GM21576 (cell line): Measurements from ENCODE around the gene SEZ6.

Experiments used
- ATAC-seq: cut with Tn5 transposase; IDR thresholded peaks from one replicate; pipeline ENCODE4 v1.9.1; 2021; ENCODE audit warnings: mild to moderate bottlenecking, moderate library complexity; ENCODE audit not compliant: unreplicated experiment

The SEZ6 gene

DNA sequence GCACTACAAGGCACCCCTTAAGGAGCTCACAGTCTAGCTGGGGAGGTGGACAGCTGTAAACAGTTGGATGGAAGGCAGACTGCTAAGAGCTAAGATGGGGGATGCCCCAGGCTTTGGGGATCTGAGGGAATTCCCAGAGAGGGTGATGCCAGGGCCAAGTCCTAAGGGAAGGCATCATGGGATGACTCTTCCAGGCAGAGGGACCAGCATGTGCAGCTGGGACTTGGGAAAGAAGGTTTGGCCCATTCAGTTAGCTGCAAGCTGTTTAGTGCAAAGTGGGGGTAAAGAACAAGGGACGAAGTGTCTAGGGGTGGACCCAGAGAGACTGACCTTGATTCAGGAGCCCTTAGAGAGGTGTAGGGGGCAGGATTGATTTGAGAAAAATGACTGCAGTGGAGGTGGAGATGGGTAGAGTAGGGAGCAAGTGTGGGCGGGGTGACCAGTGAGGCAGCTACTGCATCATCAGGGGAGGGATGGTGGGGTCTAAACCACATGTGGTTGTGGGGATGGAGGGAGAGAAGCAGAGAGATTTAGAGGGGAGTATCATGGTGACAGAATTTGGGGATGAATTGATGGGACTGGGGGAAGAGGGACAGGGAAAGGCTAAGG, 27.4 kb downstream of the SEZ6 start:
- no peak for ATAC-seq

DNA sequence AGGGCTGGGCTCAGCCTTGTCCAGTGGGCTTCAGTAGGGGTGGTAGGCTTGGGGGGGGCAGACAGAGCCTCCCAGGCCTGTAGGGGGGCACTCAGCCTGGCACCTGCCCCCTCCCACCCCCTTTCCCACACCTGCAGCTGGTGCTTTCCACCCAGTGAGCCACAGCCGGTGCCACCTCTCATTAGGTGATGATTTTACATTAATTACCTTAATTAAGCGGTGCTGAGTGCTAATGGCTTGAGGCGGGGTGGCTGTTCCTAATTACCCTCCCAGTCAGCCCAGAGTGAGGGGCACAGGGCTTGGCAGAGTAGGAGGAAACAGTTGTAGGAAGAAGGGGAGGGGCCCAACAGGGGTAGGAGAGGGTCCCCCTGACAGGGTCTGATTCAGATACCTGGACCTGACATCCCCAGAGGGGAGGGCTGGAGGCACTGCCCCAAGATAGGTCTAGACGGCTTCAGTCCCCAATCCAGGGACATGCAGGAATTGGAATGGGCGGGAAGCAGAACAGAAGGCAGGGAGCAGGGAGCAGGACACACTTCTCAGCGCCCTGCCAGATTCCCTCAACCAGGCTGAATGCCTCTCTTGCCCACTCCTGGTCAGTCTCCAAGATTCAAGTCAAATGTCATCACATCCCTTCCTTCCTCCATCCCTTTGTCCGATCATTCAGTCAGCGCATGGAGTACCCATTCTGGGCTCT, 28.0 kb downstream of the SEZ6 start:
- ATAC-seq, result no peak

DNA sequence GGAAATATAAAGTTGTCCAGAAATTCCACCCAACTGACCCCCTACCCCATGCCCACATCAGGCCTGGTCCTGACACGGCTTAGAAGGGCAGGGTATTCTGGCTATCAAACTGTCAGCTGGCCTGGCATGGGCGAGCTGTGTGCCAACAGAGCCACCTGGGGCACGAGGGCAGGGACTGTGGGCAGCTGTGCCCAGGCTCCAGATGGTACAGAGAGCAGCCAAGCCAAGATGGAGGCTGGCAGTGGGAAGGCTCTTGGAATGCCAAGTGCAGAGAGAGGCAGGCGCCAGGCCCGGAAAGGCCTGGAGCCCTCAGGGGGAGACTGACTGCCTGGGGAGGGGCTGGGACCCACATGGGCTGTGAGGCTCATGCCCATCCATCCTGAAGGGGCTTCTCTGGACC, 30.2 kb downstream of the SEZ6 start:
- no peak for ATAC-seq

DNA sequence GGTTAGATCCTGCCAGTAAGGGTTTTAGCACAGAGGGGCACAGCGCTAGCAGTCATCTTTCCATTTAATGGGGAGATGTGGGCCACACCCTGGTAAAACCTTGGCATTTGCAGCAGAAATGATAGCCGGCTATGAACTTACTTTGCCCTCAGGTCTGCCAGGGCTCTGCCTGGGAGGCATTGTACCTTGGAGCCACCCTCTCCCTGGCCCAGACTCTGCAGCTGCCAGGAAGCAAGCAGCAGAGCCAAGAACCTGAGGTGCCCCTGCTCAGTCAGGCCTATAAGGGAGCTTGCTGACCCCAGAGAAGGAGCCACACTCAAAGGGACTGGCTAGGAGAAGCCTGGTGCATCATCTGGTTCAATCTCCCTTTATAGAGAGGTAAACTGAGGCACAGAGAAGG, 30.8 kb downstream of the SEZ6 start:
- ATAC-seq, result no peak

DNA sequence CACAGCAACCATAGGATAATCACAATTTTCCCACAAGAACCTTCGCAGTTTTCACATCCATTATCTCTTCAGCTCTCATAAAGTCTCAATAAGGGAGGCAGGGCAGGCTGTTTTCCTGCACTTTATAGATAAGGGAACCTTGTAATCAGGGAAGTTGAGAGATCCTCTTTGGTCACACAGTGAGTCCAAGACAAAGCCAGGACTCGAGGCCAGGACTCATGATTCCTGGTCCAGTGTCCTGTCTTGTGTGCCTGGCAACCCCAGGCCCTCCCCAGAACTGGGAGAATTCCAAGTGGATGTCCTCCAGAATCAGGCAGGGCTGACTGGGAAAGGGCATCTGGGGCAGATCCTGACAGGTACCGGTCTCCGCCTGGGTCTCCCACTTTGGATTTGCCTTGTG, 31.4 kb downstream of the SEZ6 start:
- no peak for ATAC-seq

DNA sequence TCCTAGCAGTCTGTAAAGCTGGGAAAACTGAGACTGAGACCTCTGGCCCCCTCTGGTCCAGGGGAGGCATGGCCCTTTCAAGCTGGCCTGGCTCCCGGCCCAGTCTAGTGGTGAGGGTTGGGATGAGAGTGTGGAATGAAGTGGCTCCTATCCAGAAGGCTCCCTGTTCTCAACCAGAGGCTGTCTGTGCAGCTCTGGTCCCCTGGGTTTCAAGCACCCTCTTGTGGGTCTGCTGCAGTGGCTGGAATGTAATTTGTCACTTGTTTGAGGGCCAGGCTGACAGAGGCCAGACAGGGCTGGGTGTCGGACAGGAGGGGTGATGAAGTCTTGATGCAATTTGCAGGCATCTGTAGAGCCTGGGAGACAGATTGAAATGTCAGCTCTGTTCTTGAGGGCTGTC, 32.4 kb downstream of the SEZ6 start:
- ATAC-seq, result no peak

DNA sequence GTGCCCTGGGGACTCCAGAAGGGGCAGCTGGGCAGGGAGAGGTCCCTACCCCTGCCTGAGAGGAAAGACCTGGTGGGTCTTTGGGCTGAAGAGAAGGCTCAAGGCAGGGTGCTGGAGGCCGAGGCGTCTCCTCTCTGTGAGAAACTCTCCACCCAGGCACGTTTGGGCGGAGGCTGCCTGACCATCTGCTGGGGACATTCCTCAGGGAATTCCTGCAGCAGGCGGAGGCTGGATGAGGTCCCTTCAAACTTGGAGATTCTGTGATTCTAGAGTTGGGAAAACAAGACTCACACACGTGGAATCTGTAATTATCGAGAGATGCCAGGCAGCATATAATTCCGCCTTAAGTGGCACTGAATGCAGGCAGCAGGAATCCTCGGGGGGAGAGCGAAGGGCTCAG, 33.4 kb downstream of the SEZ6 start:
- no peak for ATAC-seq

DNA sequence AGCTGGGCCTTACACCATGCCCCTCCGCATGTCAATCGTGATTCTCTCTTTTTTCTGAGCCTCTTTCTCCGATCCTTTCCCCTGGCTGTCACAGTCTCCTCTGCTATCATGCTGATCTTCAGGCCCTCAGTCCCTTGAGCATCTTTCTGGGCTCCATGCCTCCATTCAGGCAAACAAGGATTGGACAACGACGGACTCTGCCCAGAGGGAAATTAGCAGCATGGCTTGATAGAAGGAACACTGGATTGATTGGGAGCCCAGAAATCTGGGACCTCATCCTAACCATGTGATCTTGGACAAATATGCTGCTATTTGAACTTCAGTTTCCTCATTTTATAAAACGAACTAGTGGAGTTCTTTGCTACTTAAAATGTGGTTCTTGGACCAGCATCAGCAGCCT, 35.0 kb downstream of the SEZ6 start:
- no peak for ATAC-seq

DNA sequence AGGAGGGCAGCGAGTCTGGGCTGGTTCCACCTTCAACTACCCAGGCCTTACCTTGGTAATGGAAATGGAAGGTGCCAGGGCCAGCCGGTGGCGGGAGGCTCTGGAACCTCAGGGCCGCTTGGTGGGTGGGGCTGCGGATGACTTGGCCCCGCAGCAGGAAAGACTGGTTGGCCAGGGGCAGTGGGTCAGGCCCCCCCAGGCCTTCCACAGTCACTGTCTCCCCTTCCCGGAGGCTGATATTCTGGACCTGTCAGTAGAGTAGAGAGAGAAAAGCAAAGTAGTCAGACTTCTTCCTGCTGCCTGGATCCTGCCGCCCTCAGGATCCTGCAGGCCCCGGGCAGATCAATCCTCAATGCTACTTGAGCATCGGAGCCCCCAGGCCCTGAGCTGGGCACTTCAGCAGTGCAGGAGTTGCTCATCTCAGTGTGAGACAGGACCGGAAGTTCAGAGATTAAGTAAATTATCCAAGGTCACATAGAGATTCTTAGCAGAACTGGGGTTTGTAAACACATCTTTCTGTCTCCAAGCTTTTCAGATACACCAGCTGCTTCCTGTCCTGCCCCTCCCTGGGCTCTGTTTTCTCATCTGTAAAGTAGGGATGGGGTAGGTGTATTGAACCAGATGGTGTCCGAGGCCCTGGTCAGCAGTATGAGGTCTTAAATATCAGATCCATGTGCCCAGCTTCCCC, 36.0 kb downstream of the SEZ6 start:
- no peak for ATAC-seq

DNA sequence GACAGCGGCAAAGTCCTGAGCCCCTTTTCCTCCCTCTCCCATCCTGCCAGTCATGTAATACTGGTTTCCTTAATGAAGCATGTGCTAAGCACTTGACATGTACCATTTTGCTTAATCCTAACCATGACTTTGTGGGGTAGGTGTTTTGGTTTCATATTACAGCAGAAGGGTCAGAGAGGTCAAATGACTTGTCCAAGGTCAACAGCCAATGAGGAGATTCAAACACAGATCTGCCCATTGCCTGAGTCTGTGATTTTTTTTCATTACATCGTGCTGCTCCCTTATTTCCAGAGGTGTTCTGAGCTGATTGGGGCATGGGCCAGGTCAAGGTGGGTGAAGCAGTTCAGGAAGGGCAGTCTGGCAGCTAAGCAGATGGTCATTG, 36.9 kb downstream of the SEZ6 start:
- ATAC-seq, result no peak

DNA sequence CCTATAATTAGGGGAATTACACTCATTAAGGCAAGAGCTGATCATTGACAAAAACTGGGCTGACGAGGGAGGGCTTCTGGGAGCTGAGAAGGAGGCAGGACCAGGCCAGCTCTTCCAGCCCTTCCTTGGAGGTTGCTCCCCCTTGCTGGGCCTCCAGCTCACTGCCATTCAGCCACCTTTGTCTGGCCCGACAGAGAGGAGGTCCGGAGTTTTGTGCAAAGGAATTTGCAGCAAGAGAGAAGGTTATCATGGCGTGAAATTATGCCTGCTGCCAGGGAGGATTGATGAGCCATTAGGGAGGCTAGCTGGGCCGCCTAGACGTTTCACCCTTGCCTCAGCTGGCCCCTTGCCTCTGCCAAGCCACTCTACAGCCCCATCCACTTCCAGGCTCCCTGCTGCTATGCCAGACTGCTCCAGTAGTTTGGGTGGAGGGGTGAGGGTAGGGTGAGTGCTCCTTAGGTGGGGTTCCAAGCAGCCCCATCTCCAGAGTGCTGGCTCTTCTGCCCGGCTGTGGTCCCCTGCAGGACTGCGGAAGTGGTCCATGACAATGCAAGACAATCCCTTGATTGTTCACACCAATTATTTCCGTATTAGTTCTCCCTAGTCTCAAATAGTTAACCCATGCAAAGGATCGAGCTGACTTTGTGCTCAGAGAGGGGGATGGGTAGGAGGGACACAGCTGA, 37.5 kb downstream of the SEZ6 start:
- ATAC-seq, result no peak

DNA sequence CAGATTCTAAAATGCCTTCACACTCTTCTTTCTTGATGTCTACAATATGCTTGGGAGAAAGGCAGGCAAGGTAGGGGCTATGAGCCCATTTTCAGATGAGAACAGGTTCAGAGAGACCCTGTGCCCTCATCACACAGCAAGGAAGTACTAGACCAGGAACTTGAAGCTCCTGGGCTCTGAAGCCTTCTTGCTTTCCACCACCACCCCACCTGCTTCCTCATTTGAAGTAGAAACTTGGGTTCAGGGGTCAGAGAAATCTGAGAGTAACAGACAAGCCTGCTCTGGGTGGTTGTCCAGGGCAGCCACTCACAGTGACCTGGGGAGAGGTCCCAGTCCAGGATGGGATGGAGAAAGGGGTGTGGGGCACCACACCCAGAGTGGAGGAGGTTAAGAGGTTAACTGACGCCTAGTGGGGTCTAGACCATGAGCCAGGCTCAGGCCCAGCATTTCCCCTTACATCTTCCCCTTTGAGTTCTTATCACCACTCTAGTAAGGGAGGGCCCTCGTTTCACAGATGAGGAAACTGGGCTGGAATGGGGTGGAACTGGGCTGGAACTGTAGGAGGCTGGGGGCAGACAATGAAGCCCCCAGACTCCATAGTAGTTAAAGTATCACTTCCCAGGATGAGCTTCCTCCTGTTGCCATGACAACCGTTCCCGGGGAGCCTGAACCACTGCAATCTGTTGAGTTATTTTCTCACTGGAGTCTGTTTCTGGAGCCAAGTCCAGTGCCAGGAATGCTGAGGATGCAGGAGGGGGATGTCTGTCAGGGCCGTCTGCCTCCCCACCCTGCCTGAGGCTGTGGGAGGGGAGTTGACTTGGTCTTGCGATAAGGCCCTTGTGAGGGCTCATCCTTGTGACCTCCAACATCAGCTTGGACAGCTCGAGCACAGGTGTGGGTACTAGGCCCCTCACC, 38.4 kb downstream of the SEZ6 start:
- ATAC-seq, result no peak

DNA sequence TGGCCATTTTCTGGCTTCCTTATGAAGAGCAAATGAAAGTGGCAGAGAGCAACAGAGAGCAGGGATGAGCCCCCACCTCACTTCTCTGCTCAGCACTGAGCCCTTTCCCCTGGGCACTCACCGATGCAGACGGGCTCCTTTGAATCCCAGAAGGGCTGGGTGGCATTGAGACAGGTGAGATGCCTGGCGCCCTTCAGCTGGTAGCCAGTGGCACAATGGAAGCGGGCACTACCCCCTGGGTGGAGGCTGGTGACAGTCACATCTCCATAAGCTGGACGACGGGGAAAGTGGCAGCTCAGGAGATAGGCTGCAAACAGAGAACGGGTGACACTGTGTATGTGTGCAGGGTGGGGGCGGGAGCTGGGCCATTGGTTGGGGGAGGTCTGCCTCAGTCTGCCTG, 42.0 kb downstream of the SEZ6 start:
- ATAC-seq, result no peak

DNA sequence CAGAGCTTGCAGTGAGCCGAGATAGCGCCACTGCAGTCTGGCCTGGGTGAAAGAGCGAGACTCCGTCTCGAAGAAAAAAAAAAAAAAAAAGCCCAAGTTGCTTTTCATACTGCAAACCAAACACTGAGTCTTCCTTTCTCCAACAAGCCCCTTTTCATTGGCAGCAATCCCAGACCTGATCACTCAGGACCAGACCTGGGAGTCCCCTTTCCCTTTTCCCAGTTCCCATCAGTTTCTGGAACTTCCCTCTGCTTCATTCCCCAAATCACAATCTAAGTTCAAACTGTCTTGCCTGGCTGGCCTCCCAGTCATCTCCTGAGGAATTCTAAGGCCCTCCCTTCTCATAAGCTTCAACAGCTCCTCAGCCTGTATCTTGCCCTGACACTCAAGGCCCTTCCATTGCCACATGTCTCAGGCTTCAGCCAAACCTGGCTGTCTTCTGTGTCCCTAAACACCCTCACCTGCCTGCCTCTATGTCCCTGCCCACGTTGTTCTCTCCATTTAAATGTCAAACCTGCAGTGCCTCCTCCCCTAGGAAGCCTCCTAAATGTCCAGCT, 42.7 kb downstream of the SEZ6 start:
- no peak for ATAC-seq

DNA sequence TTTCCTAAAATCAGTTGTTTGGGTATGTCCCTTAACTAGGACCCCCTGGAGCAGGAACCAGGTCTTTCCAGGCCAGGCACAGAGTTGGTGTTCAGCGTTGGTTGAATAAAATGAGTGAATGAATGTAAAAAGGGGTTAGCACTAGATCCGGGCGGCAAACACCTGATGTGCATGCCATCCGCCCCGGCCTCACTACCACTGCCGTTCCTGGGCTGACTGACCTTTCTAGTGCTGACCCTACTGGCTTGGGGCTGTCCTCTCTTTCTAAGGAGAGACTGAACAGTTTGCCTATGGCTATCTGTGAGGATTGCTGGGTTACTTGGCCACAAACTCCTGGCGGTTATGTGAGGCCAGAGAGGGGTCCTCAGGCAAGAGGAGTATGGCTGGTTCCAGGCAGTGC, 44.4 kb downstream of the SEZ6 start:
- ATAC-seq, result no peak

DNA sequence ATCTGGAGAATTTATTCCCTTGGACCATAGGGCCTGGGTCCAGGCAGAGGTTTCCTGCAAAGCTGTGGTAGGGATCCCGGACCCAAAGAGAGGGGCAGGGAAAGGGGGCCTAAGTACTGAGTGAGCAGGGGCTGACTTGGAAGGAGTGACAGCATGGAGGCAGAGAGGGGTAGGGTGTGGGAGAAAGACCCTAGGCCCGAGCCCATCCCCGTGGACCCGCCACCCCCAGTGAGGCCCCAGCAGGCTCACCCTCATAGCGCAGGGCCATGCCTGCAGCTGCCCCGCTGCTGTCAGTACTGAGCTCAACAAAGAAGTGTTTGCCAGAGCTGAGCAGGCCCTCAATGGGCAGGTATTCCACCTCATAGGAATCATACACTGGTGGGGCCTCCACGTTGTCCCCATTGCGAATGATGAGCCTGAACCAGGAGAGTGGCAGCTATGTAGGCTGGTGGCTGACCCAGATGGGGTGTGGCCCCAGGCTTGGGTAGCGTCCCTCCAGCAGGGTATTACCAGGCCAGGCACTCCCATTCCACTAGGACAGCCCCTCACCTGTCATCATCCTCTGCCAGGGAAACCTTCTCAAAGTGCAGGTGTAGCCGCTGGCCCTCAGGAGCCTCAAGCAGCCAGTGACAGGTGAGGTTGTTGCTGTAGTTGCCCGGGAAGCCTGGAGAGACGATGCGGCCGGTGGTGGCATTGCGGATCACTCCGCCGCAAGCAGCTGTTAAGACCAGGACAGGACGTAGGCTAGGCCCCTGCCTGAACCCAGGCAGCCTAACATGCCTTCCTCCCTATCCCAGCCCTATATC, 45.4 kb downstream of the SEZ6 start:
- ATAC-seq, result no peak

DNA sequence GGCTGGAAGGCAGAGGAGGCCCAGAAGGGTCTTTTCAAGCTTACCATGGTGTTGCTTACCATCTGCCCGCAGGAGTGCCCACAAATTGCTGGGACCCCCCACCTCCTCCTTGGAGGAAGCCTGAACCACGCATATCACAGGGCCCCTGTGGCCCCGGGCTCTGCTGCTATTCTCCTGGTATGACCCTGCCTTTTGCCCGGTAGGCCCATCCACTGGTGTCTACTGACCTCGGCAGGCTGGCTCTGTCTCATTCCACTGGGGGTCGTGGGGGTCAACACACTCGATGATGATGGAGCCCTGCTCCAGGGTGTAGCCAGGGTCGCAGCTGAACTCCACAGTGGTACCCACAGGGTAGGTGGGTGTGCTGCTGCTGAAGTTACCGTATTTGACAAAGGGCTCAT, 46.4 kb downstream of the SEZ6 start:
- no peak for ATAC-seq

DNA sequence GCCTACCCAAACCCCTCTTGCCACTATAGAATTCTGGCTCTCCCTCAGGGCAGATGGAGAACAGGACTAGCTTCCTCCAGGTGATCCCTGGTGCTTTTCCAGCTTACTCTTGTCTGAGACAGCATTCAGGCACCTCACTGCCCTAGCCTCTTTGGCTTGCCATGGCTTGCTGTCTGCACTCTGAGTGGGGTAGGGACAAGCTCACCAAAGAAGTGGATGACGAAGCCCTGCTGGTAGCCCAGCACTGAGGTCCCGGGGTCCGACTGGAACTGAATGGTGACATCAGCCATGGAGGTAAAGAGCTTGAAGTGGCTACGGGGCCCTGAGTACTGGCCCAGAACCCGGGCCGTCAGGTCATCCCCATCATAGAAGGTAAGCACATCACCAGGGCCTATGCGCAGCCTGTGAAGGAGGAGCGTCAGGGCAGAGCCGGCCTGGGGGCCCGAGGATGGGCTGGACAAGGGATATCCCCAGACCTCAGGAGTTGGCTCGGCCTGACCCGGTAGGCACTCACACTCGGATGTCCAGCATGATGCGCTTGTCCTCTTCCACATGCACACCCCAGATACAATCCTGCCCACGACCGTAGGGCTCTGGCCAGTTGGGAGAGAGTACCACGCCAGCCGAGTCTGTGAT, 46.9 kb downstream of the SEZ6 start:
- no peak for ATAC-seq

DNA sequence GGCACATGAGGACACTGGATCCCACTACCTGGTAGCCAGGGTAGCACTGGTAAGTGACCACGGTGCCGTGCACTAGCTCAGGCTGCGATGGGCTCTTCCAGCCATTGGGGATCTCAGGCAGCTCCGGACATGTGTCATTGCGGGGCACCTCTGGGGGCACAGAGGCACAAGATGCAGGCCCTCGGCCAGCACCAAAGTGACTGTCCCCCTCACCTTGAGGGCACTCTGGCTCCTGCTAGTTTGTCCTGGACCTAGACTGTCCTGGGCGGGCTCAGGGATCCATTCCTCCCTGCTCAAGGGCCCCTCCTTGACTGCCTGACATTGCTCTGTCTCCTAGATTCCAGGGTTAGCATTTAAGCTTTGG, 47.9 kb downstream of the SEZ6 start:
- no peak for ATAC-seq
